IPS-18a (cell line): ENCODE results near the gene CD209.
A peak's percentile ranks its signal among the peaks of the same experiment; 100 is the strongest.
"Not testable (repeated sequence)": the region's sequence is repeated elsewhere in the genome, so short reads cannot be mapped to it uniquely, and the experiment has no call there.

Experiments used
- H3K27ac ChIP-seq: one replicate; pipeline ENCODE4 v1.5.1; 2013; ENCODE audit warnings: low read length
- H3K27me3 ChIP-seq: one replicate; pipeline ENCODE4 v1.6.1; 2013; ENCODE audit warnings: mild to moderate bottlenecking, low read length; ENCODE audit not compliant: control insufficient read depth, insufficient read depth
- H3K36me3 ChIP-seq: one replicate; pipeline ENCODE4 v1.6.1; 2013; ENCODE audit warnings: low read depth, low read length; ENCODE audit not compliant: control insufficient read depth
- H3K4me1 ChIP-seq: one replicate; pipeline ENCODE4 v1.6.1; 2013; ENCODE audit warnings: low read depth, low read length; ENCODE audit not compliant: control insufficient read depth
- H3K4me3 ChIP-seq: one replicate; pipeline ENCODE4 v1.5.1; 2013; ENCODE audit warnings: low read length
- H3K9ac ChIP-seq: one replicate; pipeline ENCODE4 v1.6.1; 2013; ENCODE audit warnings: mild to moderate bottlenecking, low read length, moderate library complexity
- H3K9me3 ChIP-seq: one replicate; pipeline ENCODE4 v1.6.1; 2013; ENCODE audit warnings: low read depth, low read length; ENCODE audit not compliant: control insufficient read depth

The CD209 gene

GRCh38 chr19:7765043-7765442, 17.7 kb upstream of the CD209 start:
- H3K4me1 ChIP-seq, H3K36me3 ChIP-seq, H3K9ac ChIP-seq, H3K27ac ChIP-seq, H3K9me3 ChIP-seq, H3K27me3 ChIP-seq, H3K4me3 ChIP-seq: not testable (repeated sequence)

- H3K27ac ChIP-seq, H3K4me3 ChIP-seq, H3K27me3 ChIP-seq, H3K9me3 ChIP-seq, H3K9ac ChIP-seq, H3K4me1 ChIP-seq, H3K36me3 ChIP-seq: not testable (repeated sequence)
Measured at GRCh38 chr19:7764157-7764556, 16.8 kb upstream of the CD209 start.

- Histone ChIP-seq H3K4me3 (no peak overlapping the region), H3K27me3 (no peaks in the 10 kb centered on the region)
Measured at GRCh38 chr19:7763696-7764095, 16.4 kb upstream of the CD209 start.

GRCh38 chr19:7762719-7763293, 15.5 kb upstream of the CD209 start, which contains the start of gene CLEC4M:
CLEC4M (plus strand) TSS chr19:7763243; CDS start chr19:7763267, 24 bp downstream.
- H3K4me3 ChIP-seq, result no peak within 1 kb of the TSS
- no peak within 1 kb of the TSS for H3K9ac ChIP-seq
- peaks cover 2% of the 10 kb centered on the region for H3K9me3 ChIP-seq
- H3K27ac ChIP-seq, result no peak within 1 kb of the TSS
- H3K36me3 ChIP-seq, result no peaks in the 10 kb centered on the region
- H3K27me3 ChIP-seq, result no peaks in the 10 kb centered on the region
- H3K4me1 ChIP-seq, result no peaks in the 10 kb centered on the region

More at GRCh38 chr19:7763696-7764095, 16.4 kb upstream of the CD209 start:
- Histone ChIP-seq H3K36me3 (no peaks in the 10 kb centered on the region), H3K9ac (no peak overlapping the region), H3K27ac (no peak overlapping the region), H3K9me3 (no peaks in the 10 kb centered on the region), H3K4me1 (no peaks in the 10 kb centered on the region)

- H3K9me3 ChIP-seq, result peaks cover 8% of the 10 kb centered on the region
- H3K27ac ChIP-seq, result no peak overlapping the region
- no peaks in the 10 kb centered on the region for H3K27me3 ChIP-seq
- H3K9ac ChIP-seq, result no peak overlapping the region
- no peak overlapping the region for H3K4me3 ChIP-seq
- no peaks in the 10 kb centered on the region for H3K36me3 ChIP-seq
- H3K4me1 ChIP-seq, result no peaks in the 10 kb centered on the region
Measured at GRCh38 chr19:7759156-7759555, 11.8 kb upstream of the CD209 start.

- Histone ChIP-seq H3K27me3 (no peaks in the 10 kb centered on the region), H3K9ac (no peak overlapping the region), H3K4me3 (no peak overlapping the region), H3K27ac (no peak overlapping the region), H3K9me3 (peaks cover 8% of the 10 kb centered on the region), H3K4me1 (no peaks in the 10 kb centered on the region), H3K36me3 (no peaks in the 10 kb centered on the region)
Measured at GRCh38 chr19:7757358-7757757, 10.0 kb upstream of the CD209 start.

GRCh38 chr19:7756258-7756657, 8.9 kb upstream of the CD209 start:
- no peaks in the 10 kb centered on the region for H3K4me1 ChIP-seq
- peaks cover 8% of the 10 kb centered on the region for H3K9me3 ChIP-seq
- H3K36me3 ChIP-seq, result no peaks in the 10 kb centered on the region
- no peak overlapping the region for H3K27ac ChIP-seq
- H3K27me3 ChIP-seq, result no peaks in the 10 kb centered on the region
- H3K9ac ChIP-seq, result no peak overlapping the region
- no peak overlapping the region for H3K4me3 ChIP-seq

GRCh38 chr19:7751157-7751783, 3.9 kb upstream of the CD209 start:
- peaks cover 7% of the 10 kb centered on the region for H3K4me1 ChIP-seq
- H3K9me3 ChIP-seq, result no peaks in the 10 kb centered on the region
- H3K27me3 ChIP-seq, result no peaks in the 10 kb centered on the region
- H3K4me3 ChIP-seq, result no peak overlapping the region
- H3K36me3 ChIP-seq, result no peaks in the 10 kb centered on the region
- no peak overlapping the region for H3K27ac ChIP-seq
- no peak overlapping the region for H3K9ac ChIP-seq

- Histone ChIP-seq H3K4me3 (no peak overlapping the region), H3K36me3 (no peaks in the 10 kb centered on the region), H3K4me1 (peaks cover 7% of the 10 kb centered on the region), H3K27ac (peak overlapping the region; percentile 55), H3K9ac (peak overlapping the region; percentile 21), H3K27me3 (no peaks in the 10 kb centered on the region), H3K9me3 (no peaks in the 10 kb centered on the region)
Measured at GRCh38 chr19:7748756-7749155, 1.4 kb upstream of the CD209 start.

GRCh38 chr19:7748171-7748570, 837 bp upstream of the CD209 start:
- no peaks in the 10 kb centered on the region for H3K36me3 ChIP-seq
- H3K27me3 ChIP-seq, result no peaks in the 10 kb centered on the region
- H3K4me1 ChIP-seq, result peaks cover 7% of the 10 kb centered on the region
- H3K27ac ChIP-seq, result no peak overlapping the region
- no peak overlapping the region for H3K9ac ChIP-seq
- no peaks in the 10 kb centered on the region for H3K9me3 ChIP-seq
- H3K4me3 ChIP-seq, result no peak overlapping the region

GRCh38 chr19:7746306-7746705, 1.0 kb downstream of the CD209 start:
- H3K9ac ChIP-seq, H3K4me1 ChIP-seq, H3K27ac ChIP-seq, H3K4me3 ChIP-seq, H3K9me3 ChIP-seq, H3K36me3 ChIP-seq, H3K27me3 ChIP-seq: not testable (repeated sequence)
